HG03039 (cell line): Measurements from ENCODE around the gene RNF212B.

Experiments used
- ATAC-seq: cut with Tn5 transposase; IDR thresholded peaks from one replicate; pipeline ENCODE4 v1.9.1; 2021; ENCODE audit warnings: mild to moderate bottlenecking, moderate library complexity; ENCODE audit not compliant: unreplicated experiment

The RNF212B gene

DNA sequence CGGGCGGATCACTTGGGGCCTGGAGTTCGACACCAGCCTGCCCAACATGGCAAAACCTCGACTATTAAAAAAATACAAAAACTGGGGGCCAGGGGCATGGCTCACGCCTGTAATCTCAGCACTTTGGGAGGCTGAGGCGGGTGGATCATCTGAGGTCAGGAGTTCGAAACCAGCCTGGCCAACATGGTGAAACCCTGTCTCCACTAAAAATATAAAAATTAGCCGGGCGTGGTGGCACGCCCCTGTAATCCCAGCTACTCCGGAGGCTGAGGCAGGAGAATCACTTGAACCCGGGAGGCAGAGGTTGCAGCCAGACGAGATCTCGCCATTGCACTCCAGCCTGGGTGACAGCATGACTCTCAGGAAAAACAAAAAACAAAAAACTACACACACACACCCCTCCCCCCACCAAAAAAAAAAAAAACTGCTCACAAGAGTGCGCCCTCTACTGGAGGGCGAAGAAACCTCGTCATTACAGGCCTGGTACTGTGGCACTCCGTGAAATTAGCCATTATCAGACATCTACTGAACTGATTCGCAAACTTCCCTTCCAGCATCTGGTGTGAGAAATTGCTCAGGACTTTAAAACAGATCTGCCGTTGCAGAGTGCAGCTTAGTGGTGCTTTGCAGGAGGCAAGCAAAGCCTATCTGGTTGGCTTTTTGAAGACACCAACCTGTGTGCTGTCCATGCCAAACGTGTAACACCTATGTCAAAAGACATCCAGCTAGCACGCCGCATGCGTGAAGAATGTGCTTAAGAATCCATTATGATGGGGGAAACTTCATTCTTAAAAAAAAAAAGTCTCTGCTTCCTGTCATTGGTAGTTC is 57.2 kb downstream of the RNF212B start:
- ATAC-seq, result no peak

DNA sequence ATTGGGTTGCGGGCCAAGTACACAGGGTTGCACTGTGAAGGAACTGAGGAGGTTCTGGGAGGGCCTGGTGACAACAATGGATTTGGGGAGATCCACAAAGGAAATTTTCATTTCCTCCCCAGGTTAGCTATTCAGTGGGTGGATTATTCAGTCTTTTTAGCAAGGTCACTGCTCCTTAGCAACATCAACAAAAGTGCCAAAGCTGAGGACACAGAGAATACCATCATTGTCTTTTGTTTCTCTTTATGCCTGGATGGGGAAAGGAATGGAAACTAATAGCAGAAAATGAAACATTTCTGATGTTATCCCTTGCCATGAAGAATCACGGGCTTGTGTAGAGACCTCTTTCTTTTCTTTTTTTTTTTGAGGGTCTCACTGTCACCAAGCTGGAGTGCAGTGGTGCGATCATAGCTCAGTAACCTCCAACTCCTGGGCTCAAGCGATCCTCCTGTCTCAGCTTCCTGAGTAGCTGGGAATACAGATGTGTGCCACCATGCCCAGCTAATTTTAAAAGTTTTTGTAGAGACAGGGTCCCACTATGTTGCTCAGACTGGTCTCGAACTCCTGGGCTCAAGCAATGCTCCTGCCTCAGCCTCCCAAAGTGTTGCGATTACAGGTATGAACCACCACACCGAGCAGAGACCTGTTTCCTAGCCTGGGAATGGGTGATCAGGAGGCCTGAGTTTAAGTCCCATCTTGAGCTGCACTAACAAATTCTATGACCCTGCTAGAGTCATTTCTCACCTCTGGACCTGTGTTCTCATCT is 58.5 kb downstream of the RNF212B start:
- no peak for ATAC-seq

DNA sequence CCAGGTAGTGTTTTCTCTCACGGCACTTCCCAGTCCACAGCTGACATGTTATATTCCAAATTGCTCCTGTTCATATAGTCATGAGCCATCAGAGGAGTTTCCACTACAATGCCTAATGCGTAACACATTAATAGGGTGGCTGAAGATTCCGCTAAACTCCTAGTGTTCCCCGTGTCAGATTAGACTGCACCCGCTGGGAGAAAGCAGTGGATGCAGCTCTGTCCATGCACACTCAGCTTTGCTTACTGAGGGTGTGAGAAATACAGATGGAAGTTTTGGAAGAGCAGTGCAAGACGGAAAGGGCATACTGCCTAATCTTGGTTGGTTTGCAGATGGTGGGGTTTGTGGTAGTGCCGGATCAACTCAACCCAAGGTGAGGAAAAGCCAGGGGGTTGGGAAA is 59.4 kb downstream of the RNF212B start:
- ATAC-seq, result no peak

DNA sequence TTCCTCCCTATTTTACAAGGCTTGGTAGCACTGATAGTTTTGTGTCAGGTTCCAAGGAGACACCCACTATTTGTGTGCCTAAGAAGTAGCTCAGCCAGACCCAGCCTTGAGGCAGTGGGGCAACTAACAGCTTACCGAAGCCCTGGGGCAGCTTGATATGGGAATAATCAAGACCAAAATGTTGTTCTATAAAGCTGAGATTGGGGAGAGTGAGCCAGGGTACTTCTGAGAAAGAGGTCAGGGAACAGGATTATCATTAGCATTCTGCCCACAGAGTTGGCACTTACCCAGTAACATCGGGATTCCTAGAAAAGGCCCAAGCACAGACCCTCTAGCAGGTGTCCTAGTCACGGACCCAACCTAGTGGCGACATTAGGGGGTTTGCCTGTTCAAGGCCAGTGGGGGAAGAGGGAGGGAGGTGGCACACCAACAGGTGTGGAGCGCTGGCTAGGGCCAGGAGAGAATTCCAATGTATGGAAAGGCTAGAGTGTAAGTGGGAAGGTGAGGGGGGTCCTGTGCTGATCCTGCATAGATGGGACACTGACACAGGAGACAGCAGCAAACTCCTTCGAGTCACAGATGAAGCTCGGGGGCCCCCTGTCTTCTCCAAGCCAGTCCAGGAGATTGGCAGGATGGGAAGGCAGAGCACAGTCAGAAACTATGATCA is 60.0 kb downstream of the RNF212B start:
- no peak for ATAC-seq

DNA sequence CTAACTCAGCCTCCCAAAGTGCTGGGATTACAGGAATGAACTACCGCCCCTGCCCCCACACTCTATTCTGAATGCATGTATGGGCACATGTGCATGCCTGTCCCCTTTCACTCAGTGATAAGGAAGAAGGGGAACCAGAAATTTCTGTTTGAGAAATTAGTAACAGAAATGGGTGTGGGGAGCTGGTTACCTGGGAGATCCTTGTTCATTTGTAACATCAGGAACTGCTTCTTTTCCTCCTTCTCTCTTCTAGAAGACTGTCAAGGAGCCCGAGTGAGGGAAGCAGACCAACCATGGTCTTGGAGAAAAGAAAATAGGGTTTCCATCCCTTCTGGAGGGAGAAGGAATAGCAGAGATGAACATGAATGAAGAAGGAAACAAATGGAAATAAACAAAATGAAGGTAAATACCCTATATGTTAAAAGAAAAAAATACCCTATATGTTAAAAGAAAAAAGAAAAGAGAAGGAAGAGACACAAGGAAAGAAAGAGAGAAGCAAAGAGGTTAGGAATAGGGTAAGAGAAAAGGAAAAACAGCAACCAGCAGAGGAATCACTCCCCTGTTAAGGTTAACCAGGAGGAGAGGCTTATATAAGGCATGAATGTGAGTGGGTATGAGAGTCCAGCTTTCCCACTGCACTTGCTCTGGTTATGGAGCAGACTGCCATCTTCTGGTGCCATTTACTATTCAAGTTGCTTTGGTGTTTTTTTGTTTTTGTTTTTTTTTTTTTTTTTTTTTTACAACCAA is 61.6 kb downstream of the RNF212B start:
- ATAC-seq, result no peak

DNA sequence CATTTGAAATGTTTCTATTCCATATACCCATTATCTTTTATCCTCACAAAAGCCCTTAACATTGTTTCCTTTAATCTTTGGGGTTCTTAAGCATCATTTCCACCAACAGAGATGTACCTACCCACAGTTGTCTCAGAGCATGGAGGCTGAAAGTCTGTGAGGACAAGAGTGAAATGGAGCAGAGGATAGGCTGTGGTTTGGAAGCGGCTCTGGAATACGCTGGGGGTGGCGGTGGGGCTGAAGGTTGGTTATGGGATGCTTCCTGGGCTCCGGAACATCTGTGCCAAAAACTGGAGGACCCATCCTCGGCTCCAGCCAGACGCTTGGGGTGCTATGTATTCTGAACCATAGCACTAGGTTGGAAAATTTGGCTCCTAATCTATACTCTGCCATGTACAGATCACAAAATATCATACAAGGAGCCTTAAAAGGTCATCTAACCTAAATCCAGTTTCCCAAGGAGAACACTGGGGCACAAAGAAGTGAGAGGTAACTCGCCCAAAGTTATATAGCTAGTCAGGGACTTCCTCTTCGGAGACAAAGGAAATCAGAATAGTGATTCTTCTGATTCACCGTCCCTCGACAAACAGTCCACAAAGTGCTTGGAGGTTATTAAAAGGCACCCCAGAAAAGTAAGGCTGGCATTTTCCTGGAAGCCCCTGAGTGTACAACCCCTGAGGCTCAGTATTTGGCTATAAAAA is 62.4 kb downstream of the RNF212B start:
- ATAC-seq, result no peak

DNA sequence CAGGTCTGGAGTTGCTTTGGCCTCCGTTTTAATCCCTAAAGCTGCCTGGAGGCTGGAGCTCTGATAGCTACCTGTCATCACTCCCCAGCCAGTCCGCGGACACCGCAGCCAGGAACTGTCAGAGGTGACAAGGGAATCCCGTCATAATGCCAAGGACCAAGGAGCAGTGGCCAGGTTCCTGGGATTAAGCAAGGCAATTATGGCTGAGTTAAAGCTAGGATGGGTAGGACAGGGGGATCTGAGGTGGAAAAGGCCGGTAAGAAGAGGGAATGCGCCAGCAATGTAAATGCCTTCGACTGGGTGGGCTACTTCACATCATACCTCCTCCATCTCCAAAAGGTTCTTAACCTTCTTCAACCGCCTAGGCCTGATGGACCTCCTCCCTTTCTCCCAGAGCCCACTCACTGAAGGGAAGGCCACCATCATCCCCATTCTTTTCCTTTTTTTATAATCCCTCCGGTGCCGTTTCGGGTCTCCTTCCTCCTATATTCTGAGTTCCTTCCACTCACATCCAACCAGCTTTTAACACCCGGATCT is 63.0 kb downstream of the RNF212B start:
- no peak for ATAC-seq

DNA sequence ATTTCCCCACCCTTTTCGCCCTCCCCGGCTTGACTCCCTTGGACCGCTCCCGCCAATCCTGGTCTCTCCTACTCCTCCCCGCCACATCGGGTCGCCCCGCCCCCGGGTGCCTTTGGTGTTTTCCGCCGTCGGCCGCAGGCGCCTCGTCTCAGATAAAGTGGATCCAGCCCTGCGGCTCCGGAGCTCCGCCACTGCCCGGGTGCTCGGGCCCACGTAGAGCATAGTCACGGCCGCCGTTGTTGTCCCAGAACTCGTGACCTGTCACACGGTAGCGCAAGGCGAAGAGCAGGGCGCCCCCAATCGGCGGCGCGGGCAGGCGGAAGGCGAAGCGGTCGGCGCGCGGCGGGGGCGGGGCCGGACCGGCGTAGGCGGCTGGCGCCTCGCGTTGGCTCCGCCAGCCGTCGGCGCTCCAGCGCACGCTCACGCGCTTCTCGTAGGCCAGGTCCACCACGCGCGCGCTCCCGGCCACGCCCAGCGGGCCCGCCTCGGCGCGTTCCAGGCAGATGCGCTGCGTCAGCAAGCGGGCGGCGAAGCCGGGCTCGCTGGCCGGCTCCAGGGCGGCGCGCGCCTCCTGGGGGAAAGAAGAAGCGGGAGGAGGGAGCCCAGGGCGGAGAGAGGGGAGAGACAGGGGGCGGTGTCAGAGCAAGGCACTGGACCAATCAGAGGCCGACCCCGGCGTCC is 63.7 kb downstream of the RNF212B start:
- ATAC-seq, result peak; percentile 78

DNA sequence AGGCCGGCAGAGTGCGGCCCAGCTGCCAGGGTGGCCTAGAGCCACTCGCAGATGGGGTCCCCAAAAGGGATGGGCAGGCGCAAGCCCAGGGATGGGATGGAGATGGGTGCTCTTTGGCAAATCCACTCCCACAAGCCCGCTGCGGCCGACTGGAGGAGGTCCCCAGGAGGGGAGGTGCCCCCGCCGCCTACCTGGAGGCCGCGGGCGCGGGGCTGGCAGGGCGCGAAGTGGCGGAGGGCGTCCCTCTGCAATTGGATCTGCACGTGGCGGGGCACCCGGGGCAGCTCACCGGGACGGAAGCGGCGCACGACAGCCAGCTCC is 64.2 kb downstream of the RNF212B start:
- ATAC-seq, result peak; percentile 10

DNA sequence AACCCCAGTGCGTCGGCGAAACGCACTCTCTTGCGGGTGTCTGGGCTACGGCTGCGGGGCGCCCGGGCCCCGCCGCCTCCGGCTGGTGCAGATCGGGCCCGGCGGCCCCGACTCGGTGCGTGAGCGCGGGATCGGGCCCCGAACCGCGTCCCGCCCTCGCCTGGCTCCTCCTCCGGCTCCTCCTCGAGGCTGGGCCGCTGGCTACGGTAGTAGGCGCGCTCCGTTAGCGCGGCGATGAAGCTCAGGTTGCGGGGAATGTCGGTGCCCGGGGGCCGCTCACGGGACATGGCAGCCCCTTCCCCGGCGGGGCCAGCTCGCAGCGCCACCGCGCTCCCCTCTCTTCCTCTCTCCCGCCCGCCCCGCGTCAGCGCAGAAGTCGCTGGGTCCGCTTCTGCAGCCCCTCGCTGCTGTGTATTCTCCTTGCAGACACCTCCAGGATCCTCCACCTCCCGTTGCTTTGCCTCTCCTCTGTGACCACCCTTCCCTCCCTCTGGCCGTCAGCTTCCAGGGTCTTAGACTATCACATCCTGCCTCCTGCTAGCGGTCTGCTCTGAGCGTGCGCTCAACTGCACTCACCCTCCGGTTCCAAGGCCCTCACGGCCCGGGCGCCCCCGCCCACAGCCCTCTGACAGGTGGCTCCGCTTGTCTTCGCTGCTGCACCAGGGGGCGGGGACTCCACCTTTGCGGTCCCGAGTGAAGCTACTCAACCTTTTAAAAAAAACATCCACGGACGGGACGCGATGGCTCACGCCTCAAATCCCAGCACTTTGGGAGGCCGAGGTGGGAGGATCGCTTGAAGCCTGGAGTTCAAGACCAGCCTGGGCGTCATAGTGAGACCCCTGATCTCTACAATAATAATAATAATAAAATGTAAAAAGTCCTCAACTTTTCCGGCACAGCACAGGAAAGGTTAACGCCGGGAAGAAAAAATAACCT is 64.8 kb downstream of the RNF212B start, which contains the start of gene PPP1R3E:
Gene PPP1R3E, minus strand, starts transcription at position 570 of the 936 bp plus-strand sequence. Its CDS starts 283 bp downstream, at position 287.
- ATAC-seq, result peak; percentile 23

DNA sequence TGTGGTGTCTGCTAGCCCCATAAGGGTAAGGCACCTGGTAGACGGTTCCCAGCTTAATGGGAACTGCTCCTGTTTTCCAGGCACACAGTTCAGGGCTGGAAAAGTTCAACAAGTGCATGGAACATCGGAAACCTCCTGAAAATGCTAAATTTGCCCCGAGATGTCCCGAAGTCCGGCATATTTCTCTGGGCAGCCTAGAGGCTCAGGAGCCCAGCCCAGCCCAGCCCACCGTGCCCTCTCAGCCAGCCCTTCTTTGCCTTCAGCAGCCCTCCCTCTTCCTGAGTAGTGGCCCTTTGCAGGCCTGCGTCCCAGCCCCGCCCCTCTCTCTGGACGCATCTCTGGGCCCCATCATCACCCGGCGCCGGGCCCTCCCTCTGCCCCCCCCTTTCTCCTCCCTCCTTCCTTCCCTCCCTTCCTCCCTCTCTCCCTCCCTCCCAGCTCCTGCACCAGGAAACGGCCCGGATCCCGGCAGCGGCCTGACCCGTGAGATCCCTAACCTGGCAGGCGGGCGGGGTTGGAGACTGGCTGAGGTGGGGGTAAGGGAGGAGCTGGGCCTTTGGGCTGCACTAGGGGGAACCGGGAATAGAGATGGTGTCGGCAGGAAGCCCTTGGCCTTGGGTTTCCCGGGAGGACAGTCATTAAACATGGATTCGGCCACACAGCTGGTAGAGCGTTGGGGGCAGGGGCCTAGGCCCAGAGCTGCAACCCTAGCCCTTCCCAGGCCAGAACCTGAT is 68.8 kb downstream of the RNF212B start, which contains the start of gene BCL2L2:
Gene BCL2L2, plus strand, starts transcription at position 422 of the 734 bp plus-strand sequence. CDS start 935 bp downstream, outside the sequence.
- ATAC-seq, result no peak

DNA sequence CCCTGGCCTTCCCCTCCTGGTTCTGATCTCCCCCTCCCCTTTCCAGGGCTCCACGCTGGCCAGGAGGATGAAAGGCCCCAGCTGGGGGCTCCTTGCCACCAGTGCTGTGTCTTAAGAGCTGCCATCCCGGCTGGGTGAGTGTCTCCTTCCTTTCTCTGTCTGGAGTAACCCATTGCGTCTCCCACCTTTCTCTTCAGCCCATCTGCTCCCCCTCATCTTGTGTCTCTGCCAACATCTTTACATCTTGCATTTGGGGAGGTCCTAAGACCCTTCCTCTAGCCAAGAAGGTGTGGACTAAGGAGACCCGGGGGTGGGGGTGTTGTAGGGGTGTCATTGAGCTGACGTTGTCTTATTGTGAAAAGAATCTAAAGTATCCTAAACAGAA is 69.4 kb downstream of the RNF212B start:
- ATAC-seq, result no peak

DNA sequence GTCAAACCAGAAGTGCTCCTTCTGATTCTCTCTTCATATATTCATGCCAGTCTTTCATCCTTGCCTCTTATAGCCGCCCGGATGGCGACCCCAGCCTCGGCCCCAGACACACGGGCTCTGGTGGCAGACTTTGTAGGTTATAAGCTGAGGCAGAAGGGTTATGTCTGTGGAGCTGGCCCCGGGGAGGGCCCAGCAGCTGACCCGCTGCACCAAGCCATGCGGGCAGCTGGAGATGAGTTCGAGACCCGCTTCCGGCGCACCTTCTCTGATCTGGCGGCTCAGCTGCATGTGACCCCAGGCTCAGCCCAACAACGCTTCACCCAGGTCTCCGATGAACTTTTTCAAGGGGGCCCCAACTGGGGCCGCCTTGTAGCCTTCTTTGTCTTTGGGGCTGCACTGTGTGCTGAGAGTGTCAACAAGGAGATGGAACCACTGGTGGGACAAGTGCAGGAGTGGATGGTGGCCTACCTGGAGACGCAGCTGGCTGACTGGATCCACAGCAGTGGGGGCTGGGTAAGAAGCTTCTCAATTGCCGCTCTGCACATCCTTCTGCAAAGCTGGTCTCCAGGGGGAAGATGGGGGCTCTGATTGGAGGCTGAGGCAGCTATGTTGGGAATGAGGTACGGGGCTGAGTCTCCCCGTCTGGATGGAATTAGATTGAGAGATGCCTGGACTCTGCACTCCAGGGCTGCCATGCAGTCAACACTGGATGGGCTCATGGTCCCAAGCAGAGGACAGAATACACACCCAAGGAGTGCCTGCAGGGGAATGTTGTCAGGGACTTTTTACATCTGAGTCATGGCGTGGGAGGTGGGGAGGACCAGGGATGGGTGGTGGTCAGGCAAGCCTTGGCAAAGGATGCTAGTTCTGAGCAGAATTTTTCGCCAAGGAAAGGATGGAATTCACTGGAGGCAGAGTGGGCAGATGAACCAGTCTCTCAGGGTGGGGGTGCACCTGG is 70.2 kb downstream of the RNF212B start:
- ATAC-seq, result no peak

DNA sequence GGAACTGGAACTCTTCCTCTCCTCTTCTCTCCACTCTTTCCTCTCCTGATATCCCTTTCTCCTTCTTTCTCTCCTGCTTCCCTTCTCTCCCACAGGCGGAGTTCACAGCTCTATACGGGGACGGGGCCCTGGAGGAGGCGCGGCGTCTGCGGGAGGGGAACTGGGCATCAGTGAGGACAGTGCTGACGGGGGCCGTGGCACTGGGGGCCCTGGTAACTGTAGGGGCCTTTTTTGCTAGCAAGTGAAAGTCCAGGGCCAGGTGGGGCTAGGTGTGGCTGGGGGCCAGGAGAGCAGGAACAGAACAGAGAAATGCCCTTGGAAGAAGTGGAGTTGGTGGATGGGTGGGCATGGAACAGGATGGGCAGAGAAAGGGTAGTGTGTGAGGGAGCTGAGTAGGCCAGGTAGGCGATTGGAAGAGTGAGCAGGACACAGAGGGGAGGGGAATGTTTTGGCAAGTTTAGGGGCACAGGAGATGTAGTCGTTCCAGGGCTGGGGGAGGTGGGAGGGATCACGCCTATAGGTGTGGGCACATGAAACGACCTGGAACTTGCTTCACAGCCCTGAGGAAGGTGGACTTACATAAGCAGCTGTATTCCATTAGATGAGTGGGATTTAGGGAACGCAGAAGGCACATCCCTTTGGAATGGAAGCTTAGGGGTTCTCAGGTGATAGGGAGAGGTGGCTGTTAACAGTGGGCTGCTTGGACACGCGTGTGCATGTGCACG is 71.1 kb downstream of the RNF212B start:
- ATAC-seq, result no peak

DNA sequence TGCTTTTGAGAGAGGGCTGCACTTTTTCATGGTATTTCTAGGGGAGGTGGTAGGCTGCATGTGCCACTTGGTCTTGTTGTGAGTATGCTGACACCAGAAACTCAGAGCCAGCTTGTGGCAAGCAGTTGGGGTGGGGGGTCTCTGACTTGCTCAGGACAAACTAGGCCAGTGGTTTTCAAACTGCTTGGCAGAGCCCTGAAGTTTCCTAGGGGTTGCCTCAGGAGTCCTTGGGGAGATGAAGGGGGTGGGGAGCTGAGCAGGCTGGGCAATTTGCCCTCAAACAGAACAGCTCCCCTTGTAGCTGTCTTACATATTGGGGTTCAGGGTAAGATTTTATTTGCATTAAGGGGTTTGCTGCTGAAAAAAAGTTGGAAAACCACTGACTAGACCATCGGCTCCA is 72.8 kb downstream of the RNF212B start:
- ATAC-seq, result no peak

DNA sequence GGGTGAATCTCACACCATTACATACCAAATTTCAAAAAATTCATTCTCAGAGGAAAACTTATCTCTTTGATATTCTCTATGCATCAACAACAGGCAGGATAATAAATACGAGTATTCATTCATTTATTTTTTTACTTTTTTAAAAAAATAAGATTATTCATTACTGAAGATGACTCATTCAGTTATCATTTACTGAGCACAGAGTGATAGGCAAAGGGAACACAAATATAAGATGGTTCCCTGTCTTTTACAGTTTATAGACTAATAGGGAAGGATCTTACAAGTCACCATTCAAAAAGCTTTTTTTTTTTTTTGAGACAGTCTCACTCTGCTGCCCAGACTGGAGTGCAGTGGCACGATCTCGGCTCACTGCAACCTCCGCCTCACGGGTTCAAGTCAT is 78.6 kb downstream of the RNF212B start:
- ATAC-seq, result no peak
